ENCODE measurements around the gene PRMT1.
A peak's percentile ranks its signal among the peaks of the same experiment; 100 is the strongest.
"Not testable (repeated sequence)": the region's sequence is repeated elsewhere in the genome, so short reads cannot be mapped to it uniquely, and the experiment has no call there.

Gene PRMT1

DNA sequence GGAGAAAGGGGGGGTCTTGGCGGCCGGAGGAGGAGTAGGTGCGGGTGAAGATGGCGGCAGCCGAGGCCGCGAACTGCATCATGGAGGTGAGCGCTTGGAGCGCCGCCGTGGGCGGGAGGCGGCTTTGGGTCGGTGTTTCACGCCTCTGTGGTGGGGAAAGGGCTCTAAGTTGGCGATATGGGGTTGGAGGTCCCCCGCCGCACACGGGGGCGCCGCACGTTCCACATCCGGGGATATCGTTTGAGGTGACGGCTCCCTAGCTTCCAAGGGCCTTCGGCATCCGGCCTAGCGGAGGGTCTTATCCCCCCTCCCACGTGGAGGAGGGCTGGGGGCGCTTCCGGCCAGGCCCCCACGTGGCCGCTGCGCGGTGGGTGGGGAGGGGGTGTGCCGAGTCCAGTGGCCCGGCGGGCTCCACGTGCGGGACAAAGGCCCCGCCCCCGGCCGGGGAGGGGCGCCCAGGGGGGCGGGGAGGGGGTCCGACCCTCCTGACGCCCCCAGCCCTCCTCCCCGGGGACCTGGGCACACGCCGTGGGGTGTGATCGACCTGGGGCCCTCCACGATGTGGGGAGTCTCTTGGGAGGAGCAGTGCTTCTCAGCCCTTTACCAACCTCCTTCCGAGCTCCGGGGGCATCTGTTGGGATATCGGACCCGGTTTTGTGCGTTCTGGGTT lies at the start of gene PRMT1:
TSS of gene PRMT1 (plus strand) at position 41 of the 670 bp plus-strand sequence. CDS start at position 51, 10 bp downstream.
- peak; percentile 86 for DNase-seq (ENCODE audit: low spot score)

DNA sequence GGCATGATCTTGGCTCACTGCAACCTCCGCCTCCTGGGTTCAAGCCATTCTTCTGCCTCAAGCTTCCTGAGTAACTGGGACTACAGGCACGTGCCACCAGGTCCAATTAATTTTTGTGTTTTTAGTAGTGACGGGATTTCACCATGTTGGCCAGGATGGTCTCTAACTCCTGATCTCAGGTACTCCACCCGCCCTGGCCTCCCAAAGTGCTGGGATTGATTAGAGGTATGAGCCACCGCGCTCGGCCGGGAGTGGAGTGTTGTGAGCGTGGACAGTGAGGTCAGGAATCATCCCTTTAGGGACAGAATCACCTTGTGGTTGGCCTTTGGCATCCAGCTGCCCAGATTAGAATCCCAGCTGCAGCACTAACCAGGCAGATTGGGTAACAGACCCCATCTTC lies 47.4 kb upstream of the PRMT1 start:
- no peak for DNase-seq (ENCODE audit: low spot score)

DNA sequence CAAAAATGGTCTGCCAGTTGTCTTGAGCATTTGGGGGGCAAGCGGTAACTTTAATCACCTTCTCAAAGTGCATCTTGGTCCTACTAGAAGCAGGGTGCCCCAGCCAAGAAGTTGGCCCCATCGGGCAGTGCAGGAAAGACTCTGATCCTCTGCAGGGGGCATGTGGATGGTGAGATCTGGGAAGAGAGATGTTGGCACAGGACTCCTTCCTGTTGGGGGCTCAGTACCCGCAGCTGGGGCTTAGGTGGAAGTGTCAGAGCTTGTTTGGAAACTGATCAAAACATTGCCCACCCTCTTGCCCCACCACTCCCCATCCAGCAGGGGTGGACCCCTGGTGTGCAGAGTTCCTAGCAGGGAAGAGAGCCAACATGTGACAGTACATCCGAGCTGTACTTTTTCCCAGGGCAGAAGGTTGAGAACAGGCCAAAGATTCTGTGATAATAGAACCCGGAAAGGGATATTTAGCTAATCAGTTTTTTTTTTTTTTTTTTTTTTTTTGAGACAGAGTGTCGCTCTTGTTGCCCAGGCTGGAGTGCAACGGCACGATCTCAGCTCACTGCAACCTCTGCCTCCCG lies 46.0 kb upstream of the PRMT1 start:
- DNase-seq (ENCODE audit: low spot score): no peak

DNA sequence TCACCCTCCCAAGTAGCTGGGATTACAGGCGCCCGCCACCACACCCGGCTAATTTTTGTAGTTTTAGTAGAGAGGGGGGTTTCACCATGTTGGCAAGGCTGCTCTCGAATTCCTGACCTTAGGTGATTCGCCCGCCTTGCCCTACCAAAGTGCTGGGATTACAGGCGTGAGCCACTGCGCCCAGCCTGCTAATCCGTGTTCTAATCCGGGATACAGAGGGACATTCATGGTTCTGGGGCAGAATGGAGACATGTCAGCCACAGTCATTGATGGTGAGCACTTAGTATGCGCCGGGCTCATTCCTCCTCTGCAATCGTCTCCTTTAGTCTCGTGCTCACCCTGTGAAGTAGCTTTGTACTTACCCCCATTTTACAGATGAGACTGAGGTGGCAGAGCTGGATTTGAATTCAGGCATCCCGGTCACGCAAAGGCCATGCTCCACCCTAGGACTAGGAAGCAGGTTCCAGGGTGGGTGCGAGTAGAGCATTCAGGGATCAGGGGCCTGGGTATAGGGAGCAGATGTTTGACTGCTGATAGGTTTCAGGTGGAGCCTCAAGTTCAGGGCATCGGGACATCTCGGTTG lies 45.4 kb upstream of the PRMT1 start:
- DNase-seq (ENCODE audit: low spot score): no peak

DNA sequence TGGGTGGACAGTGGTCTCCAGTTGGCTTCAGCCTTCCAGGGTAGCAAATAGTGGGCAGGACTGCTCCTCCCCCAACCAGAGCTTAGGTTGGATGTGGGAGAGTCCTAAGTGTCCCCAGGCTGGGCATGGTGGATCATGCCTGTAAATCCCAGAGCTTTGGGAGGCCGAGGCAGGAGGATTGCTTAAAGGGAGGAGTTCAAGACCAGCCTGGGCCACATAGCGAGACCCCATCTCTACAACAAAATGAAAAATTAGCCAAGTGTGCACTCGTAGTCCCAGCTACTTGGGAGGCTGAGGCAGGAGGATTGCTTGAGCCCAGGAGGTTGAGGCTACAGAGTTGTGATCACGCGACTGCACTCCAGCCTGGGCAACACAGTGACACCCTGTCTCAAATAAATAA lies 44.5 kb upstream of the PRMT1 start:
- no peak for DNase-seq (ENCODE audit: low spot score)

DNA sequence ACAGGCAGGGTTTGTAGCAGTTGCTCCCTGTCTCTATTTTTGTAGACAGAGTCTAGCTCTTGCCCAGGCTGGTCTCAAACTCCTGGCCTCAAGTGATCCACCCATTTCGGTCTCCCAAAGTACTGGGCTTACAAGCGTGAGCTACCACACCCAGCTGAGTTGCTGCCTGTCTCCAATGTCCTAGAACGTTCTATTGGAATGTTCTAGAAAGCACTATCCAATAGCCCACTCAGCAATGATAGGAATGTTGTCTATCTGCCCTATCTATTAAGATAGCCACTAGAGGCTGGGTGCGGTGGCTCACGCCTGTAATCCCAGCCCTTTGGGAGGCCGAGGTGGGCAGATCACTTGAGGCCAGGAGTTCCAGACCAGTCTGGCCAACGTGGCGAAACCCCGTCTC lies 43.8 kb upstream of the PRMT1 start:
- DNase-seq (ENCODE audit: low spot score): not testable (repeated sequence)

DNA sequence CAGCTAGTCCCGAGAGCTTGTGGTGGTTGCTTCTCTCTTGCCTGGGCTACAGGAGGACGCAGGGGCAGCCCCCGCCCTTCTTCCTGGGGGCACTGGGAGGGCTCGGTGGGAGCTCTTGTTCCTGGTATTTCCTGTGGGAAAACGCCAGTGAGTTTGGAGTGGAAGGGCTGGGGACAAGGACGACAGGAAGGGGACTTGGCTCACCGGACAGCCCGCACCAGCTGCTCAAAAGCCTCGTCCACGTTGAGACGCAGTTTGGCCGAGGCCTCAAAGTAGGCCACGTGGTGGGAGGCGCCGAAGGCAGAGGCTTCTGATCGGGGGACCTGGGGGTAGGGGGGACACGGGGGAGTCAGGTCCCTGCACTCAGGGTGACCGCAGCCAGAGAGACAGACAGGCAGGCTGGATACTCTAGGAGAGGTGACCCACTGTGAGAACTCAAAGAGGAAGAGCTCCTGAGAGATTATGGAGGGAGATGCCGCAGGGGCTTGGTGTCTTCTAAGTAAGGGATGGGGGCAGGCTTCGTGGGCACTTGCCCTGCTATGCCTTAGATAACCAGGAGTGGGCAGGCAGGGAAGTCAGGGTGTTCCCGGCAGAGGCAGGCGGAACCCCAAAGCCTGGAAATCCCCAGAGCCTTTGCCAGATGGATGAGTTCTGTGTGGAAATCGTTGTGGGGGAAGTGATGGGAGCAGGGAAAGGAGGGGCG lies 41.4 kb upstream of the PRMT1 start:
- DNase-seq (ENCODE audit: low spot score): no peak

DNA sequence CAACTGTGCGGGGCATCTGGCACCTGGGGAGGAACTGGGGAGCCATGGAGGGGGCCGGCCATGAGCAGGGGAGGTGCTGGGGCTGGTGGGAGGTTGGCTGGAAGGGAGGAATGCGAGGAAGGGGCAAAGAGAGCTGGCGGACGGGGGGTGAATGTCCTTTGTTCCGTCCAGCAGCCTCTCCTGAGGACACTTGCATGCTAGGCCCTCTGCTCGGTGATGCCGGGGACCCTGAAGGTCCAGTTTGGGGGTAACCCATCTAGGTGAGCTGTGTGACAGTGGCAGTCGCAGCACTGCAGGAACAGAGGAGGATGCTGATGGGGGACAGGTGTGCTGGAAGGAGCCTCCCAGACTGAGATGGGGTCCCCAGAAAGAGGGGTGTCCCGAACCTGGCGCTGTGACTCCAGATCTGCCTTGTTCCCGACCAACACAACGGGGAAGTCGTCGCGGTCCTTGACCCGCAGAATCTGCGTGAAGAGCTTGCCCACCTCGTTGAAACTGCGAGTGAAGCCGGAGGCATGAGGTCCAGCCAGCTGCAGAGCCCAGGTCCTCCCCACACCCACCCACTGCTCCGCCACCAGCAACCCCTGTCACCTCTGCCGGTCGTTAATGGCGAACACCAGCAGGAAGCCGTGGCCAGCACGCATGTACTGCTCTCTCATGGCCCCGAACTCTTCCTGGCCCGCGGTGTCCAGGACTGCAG lies 40.7 kb upstream of the PRMT1 start:
- DNase-seq (ENCODE audit: low spot score): no peak

DNA sequence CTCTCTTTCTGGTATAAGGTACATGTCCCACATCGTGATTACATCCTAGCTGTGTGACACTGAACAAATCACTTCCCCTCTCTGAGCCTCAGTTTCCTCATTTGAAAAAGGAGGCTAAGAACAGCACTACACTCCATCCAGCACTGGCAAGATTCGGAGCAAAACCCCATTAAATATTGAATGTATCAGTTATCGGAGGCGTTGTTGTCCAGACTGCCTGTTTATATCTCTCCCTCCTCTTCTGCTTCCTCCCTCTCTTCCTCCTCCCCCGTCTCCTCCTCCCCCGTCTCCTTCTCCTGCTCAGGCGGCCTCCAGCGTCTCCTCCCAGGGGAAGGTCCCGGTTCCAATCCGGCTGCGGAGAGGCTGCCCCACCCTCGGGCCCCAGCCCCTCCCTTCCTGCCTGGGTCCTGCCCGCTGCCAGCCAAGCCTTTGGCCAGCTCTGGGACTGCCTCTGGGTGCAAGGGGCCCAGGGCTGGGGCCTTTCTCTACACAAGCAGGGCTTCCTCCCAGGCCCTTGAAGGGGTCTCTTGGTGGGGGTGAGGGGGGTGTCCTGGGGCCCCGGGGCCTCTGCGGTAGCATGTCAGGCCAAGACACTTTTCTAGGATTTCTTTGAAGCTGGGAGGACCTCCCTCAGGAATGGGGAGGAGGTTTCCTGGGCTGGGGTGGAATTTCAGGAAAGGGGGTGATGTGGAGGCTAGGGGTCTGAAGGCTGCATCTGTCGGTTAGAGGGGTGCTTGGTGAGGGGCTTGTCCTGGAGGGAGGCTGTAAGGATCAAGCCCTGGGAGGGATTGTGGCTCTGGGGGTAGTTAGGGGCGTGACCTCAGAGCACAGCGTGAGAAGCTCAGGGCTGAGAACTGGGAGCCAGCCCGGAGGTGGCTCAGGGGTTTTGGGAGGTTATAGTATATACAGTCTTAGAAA lies 39.0 kb upstream of the PRMT1 start:
- no peak for DNase-seq (ENCODE audit: low spot score)

DNA sequence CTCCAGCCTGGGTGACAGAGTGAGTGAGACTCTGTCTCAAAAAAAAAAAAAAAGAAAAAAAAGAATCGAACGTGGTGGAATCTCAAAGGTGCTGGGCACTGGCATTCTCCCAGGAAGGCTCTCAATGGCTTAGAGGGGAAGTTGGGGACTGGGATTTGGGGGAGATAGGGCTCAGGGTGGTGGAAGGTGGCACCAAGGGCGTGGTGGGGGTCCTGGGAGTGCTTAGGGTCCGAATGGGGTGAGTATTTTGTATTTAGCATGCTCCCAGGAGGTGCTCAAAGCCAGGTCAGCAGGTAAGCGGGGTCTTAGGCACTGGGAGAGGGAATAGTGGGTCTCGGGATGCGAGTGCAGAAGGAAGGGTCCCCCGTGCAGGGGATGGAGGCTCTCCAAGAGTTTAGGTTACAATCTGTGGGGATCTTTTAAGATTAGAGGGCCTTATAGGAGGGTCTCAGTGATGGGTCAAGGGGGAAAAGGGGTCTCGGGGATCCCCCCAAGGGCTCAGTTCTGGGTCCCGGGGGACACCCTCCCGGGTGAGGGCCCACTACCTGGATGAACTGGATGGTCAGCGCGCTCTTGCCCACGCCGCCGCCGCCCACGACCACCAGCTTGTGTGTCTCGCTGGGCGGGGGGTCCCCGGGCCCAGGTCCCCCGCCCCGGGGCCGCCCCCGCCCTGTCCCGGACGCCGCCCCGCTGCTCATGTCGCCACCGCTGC lies 37.5 kb upstream of the PRMT1 start:
- no peak for DNase-seq (ENCODE audit: low spot score)

DNA sequence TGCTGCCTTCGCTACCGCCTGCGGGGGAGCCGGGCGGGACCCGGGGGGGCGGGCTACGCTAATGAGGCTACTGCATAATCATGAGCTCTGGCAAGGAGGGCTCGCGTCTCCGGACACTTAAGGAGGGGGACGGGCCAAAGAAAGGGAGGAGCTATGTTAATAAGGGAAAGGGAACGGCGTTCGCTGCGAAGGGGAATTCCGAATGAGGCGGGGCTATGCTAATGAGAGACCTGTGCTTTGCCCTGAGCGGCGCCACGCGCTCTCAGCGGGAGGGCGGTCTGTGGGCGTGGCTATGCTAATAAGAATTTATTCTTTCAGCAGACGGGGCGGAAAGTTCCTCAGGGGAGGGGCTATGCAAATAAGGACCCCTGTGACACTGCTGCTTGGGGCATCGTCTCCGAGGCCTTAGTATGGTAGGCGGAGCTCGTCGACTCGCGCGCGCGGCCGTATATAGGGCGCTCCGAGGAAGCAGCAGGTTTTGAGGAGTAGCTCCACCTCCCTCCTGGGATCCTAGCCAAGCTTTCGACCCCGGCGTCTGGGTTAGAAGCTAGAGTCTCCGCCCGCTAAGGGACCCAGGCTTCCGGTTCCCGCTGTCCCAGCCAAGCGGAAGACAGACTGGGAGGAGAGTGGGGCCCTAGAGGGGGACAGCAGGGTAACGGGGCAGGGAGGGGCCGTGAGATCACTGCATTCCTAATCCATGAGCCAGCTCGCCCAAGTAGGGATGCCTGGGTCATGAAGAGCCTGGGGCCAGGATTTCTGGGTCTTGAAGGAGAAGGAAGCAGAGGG lies 36.8 kb upstream of the PRMT1 start, which contains the start of gene RRAS:
TSS of gene RRAS (minus strand) at position 31 of the 786 bp plus-strand sequence. CDS start 45 bp downstream, outside the sequence.
- peak; percentile 98 for DNase-seq (ENCODE audit: low spot score)

DNA sequence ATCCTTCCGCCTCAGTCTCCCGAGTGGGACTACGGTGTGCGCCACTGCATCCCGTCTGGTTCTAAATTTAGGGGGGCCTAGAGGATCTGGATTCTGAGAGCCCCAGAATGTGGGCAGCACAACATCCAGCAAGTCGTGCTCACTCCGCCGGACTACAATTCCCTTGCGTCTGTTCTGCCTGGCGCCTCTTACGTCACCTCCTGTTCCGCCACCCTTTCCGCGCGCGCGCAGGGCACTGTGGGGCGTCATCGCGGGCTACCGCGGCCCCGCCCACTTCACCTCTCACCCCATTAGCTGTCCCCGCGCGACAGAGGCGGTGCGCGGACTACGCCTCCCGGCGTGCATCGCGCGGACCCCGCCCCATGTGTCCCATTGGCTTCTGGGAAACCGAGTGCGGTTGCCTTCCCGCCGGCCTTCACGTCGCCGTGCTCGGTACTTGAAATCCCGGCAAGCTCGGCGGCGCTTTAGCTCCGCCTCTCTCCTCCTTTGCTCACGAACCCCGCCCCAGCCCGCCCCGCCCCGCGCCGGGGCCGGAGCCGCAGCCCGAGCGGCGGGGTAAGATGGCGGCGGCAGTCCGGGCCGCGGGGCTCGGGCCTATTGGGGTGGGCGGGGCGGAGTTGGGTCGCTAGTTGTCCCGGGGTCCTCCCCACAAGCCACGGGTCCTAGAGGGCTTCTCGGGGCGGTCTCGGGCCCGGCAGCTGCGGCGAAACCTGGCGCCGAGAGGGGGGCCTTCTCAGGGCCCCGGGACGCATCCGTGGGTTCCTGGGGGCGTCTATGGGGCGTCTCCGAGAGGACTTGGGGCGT lies 35.2 kb upstream of the PRMT1 start, which contains the start of gene SCAF1:
TSS of gene SCAF1 (plus strand) at position 522 of the 804 bp plus-strand sequence. CDS start 2,818 bp downstream, outside the sequence.
- peak; percentile 99 for DNase-seq (ENCODE audit: low spot score)

DNA sequence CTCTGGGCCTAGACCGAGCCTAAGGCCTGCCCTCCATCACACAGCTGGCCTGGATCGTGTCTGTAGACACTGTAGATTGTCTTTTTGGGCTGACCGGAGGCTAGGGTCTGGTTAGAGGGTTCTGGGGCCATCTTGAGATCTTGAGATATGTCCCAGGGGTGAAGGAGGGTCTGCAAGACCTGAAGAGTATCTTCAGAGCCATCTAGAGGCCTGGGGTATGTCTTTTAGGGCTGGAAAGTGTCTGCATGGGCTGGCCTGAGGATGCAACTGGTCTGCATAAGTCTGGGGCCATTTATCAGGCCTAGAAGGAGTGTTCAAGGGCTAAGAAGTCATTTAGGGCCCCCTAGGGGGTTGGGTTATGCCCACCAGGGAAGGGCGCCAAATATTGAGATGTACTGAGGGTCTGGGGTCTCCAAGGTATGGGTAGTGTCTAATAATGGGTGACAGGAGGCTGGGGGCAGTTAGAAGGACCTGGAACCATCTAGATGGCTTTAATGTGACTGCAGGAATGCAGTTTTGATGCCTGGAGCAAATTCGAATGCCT lies 34.5 kb upstream of the PRMT1 start:
- DNase-seq (ENCODE audit: low spot score): no peak

DNA sequence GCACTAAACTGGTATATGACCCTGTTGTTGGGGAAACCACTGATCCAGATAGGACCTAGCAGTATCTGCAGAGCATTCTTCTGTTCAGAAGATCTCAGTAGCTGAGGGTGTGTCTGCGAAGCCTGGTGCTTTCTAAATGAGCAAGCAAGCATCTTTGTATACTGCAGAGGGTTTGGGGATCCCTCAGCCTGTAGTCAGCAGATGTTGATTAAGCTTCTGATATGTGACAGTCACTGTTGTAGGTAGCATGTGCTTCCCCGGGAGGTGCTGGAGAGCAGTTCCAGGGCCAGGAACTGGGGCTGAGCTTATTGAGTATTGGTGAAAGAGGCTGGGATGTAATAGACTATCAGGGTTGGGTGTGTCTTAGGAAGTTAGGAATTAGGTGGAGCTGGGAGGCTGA lies 33.6 kb upstream of the PRMT1 start:
- DNase-seq (ENCODE audit: low spot score): no peak

DNA sequence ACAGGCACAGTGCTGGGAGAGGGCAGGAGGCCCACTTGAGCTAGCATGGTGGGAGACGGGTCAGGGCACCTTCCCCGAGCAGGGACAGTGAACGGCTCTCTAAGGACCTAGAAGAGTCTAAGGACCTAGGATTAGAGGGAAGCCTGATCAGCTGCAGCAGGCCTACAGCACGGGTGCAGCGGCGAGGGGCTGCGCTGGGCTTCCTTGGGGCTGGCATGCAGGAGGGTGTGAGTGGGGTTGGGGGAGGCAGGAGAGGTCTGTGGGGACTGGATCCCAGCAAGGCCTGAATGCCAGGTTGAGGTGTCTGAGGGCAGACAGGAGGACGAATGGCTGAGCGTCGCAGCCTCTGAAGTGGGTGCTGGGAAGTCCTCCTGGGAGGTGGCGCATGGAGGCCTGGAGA lies 31.5 kb upstream of the PRMT1 start:
- DNase-seq (ENCODE audit: low spot score): no peak

DNA sequence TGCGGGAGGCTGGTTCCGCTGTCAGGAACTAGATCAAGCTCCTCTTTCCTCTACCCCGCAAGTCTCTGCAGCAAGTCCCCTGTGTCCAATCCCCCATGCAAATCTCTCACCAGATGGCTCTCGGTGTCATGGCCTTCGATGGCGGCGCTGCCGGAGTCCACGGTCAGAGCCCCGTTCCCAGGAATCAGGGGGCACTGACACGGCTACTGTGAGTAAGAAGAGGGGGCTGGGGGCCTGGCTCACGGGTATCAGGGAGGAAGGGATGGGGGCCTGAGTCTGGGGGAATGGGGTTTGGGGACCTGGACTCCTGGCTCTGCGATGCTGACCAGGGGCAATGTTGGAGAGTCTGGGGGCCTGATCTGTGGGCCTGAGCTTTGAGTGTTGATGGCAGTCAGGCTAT lies 31.1 kb upstream of the PRMT1 start:
- DNase-seq (ENCODE audit: low spot score): no peak

DNA sequence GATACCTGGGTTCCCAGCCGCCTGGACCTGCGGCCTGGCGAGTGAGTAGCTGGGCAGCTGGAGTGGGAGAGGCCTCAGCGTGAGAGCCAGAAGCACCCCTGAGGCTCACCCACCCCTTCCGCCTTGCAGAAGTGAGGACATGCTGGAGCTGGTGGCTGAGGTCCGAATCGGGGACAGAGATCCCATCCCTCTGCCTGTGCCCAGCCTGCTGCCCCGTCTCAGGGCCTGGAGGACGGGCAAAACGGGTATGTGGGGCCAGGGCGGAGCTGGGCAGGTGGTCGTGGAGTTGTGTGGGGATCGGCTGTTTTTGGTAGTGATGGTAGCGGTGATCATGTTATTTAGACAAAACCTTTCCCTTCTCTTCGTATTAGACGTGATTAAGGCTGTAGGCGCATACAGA lies 30.5 kb upstream of the PRMT1 start:
- DNase-seq (ENCODE audit: low spot score): no peak

DNA sequence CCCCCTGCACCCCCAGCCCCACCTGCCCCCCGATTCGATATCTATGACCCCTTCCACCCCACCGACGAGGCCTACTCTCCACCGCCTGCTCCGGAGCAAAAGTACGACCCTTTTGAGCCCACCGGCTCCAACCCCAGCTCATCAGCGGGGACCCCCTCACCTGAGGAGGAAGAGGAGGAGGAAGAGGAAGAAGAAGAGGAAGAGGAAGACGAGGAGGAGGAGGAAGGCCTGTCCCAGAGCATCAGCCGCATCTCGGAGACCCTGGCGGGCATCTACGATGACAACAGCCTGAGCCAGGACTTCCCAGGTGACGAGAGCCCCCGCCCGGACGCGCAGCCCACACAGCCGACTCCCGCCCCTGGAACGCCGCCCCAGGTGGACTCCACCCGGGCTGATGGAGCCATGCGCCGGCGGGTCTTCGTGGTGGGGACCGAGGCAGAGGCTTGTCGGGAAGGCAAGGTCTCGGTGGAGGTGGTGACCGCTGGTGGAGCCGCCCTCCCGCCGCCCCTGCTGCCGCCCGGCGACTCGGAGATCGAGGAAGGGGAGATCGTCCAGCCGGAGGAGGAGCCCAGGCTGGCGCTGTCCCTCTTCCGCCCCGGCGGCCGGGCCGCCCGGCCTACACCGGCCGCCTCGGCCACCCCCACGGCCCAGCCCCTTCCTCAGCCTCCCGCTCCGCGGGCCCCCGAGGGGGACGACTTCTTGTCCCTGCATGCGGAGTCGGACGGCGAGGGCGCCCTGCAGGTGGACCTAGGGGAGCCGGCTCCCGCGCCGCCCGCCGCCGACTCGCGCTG lies 25.8 kb upstream of the PRMT1 start:
- no peak for DNase-seq (ENCODE audit: low spot score)
